Hepatic stellate cell (primary cell): ENCODE data around the gene GABBR1.
A peak's percentile ranks its signal among the peaks of the same experiment; 100 is the strongest.
"Not testable (repeated sequence)": the region's sequence is repeated elsewhere in the genome, so short reads cannot be mapped to it uniquely, and the experiment has no call there.

Experiments
- DNase-seq: peaks from one replicate; pipeline ENCODE4 v3.0.0; 2011; ENCODE audit warnings: low spot score

The GABBR1 gene

DNA sequence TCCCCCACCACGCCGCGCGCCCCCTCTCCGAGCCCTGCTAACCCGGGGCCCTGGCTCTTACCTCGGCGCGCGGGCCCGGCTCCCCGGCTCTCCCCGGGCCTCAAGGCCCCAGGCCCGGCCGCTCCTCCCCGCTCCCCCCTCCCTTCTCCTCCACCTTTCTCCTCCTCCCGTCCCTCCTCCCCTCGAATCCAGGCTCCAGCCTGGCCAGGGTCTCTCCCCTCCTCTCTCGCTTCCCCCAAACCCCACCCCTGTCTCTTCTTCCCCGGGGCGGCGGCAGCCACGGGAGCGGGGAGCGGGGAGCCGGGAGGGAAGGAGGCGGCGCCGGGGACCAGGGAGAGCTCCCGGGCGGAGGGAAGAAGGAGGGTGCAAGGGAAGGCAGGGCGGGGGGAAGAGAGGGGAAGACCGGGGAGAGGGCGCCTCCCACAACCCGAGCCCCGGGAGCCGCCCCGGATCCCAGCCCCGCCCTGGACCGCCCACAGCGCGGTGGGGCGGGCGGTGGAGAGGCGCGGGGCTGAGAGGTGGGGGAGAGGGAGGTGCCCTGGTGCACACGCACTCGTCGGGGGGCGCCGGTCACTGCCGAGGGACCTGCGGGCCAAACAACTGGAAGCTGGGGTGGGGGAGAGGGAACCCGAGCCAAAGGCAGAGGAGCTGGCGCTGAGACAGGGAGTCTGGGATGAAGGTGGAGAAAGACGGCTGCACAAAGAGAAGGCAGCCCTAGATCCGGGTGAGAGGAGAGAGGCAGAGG, at the start of gene GABBR1:
GABBR1 (minus strand) TSS at position 395 of the 745 bp plus-strand sequence. CDS start 798 bp downstream, outside the sequence.
- peak; percentile 98 for DNase-seq

DNA sequence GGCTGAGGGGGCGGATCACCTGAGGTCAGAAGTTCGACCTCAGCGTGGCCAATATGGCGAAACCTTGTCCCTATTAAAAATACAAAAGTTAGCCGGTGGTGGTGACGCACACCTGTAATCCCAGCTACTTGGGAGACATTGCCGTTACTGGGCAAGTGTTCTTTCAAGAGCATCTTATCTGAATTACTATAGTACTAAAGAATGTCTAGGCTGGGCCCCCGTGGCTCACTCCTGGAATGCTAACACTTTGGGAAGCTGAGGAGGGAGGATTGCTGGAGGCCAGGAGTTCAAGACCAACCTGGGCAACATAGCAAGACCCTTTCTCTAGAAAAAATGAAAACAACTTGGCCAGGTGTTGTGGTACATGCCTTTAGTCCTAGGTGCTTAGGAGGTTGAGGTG, 48.8 kb upstream of the GABBR1 start:
- DNase-seq, result no peak

DNA sequence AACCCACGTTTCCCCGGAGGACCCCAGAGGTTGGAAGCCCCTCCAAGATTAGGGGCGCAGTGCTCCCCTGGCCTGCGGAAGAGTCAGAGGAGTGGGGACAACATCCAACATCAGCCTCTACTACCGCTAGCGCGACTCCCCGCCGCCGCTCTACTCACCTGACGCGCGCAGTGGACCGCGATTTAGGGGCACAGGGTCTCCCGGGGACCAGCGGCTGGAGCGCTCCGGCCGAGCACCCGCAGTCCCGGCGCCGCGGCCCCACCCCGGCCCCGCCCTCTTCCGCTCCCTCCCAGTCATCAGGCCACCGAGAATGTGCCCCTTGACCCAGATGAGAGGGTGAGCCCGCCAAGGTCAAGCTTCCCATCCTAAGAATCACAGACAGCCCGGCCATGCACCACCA, 47.9 kb upstream of the GABBR1 start, which contains the start of gene ZFP57:
ZFP57 (minus strand) TSS at position 249 of the 400 bp plus-strand sequence. CDS start 4,149 bp downstream, outside the sequence.
- DNase-seq, result no peak

DNA sequence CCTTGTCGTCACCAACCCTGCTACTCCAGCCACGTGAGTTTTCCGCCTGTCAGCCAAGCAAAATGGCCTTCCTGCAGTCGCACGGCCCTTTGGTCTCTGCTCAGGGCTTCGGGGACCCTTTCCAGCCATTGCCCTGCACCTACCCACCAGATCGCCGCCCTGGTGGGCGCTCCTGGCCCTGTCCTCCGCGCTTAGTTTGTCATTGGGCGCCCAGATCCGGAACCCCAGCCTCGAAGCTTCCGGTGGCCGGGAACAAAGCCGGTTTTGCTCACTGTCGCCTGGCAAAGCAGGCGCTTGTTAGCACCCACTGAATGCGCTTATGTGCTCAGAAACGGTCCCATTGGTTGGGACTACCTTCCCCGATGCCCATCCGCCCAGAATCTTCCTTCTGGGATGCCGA, 47.4 kb upstream of the GABBR1 start:
- DNase-seq, result no peak

DNA sequence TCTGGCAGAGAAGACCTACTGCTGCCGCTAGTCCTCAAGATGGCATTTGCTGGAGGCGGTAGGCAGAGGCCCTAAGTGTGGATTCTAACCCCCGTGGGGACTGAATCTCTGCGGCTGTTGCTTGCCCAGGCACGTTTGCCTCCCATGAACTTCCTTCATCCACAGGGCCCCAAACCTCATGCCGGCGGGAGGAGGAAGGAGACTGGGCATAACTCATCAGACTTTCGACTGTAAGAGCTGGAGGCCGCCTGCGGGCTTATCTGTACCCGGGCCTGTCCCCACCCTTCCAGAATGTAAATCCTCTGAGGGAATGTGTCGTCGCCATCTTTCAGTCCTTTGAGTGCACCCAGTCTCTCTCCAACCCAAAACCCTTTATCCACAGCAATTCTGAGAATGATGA, 47.0 kb upstream of the GABBR1 start:
- no peak for DNase-seq

DNA sequence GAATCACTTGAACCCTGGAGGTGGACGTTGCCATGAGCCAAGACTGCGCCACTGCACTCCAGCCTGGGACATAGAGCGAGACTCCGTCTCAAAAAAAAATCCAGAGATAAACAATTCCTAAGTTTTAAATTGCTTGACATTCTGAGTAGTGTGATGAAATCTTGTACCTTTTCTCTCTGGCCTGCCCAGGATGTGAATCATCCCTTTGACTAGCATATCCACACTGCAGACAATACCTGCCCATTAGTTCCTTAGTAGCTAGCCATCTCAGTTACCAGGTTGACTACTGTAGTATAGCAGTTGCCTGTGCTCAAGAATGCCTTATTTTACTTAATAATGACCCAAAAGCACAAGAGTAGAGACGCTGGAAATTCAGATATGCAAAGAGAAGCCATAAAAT, 45.1 kb upstream of the GABBR1 start:
- no peak for DNase-seq

DNA sequence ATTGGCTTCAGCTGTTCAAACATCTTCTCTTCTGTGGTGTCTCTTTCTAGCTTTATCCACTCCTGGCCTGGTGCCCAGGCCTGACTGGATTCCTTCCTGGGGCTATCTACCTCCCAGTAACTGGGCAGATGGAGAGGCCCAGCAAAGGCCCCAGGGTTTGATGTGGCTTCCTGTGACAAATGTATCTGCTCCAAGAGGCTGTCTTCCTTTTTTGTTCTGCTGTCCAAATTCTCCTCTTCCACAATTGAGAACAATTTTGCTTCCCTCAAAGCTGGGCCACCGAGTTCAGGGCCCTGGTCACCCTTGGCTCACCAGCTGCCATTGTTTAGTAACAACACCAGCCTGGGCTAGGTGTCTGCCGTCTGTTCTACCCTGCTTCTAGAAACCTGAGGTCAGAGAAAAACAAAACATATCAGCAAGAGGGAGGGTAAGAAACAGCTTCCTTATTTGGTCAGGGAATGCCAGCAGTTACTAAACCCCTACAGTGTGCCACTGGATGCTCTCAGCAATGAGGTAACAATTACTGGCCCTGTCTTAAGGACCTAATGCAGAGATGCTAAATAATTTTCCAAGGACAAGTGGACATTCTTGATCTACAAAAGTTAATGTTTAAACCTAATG, 44.1 kb upstream of the GABBR1 start:
- DNase-seq, result no peak

DNA sequence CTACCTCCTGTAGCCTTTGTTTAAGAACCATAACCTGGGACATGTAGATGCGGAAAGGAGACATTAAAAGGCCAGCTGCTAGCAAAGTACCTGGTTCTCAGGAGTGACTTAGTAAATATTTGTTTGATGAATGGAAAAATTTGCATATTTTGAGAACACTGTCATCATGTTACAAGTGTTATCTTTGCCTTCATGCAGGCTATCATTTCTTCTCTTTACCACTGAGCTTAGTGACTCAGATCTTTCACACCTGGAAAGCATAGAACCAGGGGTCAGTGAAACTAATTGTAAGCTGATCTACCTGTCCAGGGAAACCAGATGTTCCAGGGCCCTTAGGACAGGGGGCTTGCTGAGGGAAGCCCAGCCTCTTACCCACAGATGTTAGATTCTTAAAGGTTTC, 42.6 kb upstream of the GABBR1 start:
- DNase-seq, result no peak

DNA sequence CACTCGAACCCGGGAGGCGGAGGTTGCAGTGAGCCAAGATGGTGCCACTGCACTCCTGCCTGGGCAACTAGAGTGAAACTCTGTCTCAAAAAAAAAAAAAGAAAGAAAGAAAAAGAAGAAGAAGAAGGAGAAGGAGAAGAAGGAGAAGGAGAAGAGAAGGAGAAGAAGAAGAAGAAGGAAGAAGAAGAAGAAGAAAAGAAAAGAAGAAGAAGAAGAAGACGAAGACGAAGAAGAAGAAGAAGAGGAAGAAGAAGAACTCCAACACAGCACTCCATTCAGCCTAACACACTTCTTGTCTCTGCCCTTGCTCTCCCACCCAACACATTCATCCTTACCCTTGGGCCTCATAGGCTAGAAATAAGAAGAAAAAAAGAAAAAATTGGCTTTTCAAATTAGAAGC, 41.0 kb upstream of the GABBR1 start:
- no peak for DNase-seq

DNA sequence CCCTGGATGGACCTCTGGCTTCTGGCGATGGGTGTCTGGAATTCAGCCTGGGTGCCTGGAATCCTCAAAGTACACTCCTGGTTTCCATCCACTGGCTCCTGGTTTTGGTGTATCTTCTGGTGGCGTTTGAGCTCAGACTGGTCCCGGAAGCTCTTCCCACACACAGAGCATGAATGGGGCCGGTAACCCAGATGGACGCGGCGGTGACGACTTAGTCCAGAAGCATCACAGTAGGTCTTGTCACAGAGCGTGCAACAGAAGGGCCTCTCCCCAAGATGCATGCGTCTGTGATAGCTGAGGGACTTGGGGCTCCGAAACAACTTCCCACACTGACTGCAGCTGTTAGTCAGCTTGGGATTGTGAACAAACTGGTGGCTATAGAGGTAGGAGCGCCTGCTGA, 40.2 kb upstream of the GABBR1 start:
- DNase-seq, result no peak

DNA sequence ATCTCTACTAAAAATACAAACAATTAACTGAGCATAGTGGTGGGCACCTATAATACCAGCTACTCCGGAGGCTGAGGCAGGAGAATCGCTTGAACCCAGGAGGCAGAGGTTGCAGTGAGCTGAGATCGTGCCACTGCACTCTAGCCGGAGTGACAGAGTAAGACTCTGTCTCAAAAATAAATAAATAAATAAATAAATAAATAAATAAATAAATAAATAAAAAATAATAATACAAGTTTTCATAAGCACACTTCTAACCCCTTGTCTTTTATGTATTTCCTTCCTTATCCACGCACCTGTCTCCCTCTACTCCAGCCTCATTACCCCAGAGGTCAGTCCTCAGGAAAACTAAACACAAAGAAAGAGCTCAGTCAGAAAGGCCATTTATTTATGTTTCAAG, 39.1 kb upstream of the GABBR1 start:
- DNase-seq, result not testable (repeated sequence)

DNA sequence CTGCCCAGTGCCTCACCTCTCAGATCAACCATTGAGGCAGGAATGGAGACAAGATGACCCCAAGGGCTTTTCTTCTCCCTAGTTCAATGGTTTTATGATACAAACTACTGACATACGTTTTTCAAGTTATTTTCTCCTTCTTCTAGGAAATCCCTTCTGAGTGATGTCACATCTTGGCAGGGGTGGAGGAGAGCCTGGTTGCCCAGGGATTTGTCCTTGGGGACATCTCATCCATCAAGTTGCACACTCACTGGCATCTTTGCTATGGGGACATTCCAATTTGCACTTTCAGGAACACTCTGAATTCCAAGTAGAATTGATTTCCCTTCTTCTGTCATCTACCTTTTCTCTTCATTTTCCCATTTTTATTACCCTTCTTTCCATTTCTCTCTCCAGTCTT, 38.0 kb upstream of the GABBR1 start:
- DNase-seq, result no peak

DNA sequence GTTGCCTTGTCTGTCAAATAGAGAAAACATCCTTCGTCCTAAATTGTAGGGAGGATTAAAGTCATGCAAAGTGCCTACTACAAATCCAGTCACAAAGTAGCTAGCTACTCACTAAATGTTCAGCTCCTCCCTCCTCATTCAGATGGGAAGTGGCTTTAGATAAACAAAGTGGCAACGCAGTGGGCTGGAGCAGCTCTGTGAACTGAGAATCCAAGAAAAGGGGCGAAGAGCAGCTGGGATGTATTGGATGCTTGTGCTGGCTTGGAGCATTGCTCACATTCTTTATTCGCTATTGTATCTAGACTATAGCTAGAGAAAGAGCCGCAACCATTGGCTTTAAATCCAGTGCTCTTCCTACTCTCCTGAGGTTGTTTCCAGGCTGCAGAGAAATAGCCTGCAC, 34.2 kb upstream of the GABBR1 start:
- no peak for DNase-seq

DNA sequence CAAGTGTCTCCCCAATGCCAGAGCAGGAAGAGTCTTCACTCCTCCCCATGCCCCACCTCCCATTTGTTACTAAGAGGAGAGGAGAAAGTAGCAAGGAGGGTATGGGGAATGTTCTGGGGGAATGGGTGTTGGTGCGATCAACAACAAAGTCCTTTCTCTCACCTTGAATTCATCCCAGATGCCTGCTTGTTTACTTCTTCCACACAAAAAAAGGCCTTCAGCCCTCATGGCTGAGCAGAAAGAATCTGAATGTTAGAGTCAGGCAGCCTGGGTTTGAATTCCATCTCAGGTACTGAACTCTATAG, 33.8 kb upstream of the GABBR1 start:
- no peak for DNase-seq

DNA sequence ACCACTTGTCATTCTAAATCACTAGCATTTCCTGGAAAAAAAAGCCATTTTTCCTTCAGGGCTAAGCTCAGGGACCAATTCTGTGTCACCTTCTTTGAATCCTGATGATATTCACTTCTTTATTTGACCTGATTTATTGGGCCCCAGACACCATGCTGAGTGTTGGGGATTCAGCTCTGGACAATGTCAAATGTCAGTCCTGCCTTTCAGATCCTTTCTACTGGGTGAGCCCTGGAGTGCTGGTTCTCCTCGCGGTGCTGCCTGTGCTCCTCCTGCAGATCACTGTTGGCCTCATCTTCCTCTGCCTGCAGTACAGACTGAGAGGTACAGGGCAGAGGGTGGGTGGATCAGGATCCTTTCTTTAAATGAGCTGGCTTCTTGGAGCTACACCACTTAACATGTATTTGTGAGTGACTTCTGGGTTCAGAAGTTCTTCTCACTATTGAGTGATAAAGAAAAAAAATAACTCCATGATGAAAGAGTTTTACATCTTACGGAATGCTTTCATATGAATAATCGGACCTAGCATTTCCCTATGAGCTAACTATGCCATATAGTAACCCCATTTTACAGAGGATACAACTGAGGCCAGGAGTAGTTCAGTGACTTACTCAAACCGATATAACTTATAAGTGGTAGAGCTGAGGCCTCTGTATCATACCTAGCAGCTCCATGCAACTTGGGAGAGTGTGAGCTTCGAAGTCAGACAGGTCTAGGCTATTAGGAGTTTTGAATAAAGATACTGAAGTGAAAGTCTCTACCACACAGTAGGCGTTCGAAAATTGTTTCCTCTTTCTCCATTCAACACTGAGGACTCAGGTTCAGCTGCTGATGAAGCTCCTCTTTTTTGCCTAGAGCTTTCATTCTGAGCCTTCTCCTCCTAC, 33.2 kb upstream of the GABBR1 start:
- DNase-seq, result no peak

DNA sequence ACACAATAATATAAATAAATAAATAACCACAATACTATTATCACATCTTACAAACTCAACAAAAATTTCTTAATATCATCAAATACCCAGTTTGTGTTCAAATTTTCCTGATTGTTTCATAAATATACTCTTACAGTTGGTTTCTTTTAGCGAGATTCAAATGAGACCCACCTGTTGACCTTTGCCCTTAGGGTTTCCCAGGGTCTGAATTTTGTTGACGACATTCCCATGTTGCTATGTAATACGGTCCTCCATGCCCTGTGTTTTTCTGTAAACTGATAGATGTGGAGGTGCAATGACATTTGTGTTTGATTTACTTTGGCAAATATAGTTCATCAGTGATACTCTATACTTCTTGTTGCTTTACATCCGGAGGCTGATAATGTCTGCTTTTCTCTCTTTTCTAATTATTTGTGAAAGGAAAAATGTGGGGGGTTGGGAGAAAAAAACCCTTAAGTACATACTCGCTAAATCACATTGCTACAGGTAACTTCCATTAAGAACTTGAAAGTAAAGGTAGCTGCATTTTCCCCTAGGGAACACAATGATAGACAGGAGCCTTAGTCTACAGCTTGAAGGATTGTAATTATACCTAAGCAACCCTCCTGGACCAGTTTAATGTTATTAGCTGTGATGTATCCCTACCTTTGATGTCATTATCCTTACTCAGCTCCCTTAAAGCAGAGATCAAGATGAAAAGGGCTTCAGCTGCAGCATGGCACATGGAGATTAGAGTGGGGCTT, 30.5 kb upstream of the GABBR1 start:
- DNase-seq, result no peak

DNA sequence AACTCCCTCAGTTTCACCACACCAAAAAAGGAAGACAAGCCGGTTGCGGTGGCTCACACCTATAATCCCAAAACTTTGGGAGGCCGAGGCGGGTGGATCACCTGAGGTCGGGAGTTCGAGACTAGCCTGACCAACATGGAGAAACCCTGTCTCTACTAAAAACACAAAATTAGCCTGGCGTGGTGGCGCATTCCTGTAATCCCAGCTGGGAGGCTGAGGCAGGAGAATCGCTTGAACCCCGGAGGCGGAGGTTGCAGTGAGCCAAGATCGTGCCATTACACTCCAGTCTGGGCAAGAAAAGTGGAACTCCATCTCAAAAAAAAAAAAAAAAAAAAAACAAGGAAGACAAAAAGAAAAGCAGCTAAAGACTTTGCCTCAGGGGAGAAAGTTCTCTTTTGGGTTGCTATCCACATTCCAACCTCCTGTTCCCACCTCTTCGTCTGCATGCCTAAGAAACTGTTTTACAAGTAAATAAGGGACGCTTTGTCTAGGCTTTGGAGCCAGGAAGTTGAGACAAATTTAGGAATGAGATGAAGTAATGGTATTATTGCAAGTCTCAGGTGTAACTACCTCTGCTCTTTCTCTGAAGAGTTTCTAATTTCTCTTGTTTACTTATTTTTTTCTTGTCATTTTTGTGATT, 28.6 kb upstream of the GABBR1 start:
- DNase-seq, result not testable (repeated sequence)

DNA sequence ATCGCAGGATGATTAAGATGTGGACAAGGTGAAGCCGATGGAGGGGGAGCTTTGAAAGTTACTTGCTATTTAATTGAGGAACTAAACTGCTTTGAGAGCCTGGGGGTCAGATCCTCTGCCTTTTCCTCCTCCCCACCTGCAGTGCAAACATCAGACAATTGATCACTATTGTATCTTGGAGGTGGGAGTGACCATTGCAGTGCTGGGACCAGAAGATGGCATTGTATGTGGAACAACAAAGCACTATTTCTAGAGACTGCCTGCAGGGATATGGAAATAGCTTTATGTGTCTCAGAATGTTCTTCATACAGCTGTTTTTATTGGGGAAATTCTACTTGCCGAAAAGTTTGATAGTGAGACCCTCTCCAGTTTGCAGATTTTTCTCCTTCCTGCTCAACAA, 28.1 kb upstream of the GABBR1 start:
- no peak for DNase-seq

DNA sequence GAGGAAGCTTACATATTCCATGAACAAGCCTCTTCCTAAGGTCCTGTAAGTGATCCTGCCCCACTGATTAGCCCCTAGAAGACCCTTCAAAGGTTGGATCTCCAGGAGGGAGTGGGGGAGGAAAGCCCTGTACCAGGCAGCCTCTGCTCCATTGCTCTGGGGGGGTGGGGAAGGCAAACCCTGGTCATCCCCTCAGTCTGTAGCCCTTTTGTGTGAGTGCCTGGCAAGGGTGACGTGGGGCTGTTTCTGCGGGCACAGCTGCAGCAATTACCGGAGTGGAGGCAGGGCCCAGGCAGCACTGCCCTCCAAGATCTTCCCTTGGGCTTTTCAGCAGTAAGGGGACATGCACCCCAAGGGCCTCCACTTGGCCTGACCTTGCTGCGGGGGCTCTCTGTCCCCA, 23.8 kb upstream of the GABBR1 start, which contains the start of gene MOG:
MOG (plus strand) TSS at position 295 of the 400 bp plus-strand sequence. CDS start 118 bp downstream, outside the sequence.
- DNase-seq, result no peak

DNA sequence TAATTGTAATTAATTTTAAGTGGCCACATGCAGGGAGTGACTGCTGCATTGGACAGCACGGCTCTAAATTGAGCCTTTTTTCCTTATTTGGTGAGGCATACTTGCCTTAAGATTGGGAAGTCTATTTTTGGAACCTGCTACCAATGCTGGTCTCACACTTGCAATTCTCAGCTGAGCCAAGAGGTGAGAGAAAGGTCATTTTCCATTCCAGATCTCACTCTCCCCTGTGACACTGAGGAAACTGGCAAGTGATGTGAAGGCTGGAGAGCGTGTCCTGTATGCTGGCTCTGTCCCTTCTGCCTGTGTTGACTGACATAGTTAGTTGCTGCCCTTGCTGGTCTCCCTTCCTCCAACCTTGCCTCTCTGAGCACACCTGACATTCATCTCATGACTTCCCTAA, 23.2 kb upstream of the GABBR1 start:
- DNase-seq, result no peak

DNA sequence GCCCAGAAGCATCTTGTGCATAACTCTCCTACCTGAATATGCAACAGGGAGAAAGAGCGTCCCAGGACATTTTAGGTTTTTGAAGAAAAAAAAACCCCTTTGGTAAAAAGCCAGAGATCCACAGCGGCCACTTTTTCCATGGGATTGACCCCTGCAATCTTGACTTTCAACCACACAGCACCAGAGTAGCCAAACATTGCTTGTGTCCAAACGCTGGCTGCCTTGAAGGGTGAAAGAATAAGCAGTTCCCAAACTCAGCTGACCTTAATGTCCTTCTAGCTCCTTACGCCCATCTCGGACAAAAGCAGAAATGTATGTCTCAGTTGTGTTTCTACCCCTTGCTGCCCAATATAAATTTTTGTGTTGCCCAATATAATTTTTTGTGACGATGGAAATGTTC, 22.7 kb upstream of the GABBR1 start:
- DNase-seq, result no peak
